HepG2 (cell line): ENCODE results near the gene NABP2. TPM values are rescaled to one million over a fixed set of nuclear protein-coding genes. Genes with fewer than 3 reads are reported as not detected.

Experiments
- ARNT ChIP-seq: fragments of 450-650 bp; IDR thresholded peaks from 2 replicates; pipeline ENCODE4 v1.6.1; 2017
- DNMT3B ChIP-seq: conservative IDR thresholded peaks from 2 replicates; pipeline ENCODE4 v1.6.1; 2016; ENCODE audit warnings: missing biosample characterization, control low read depth
- HDAC1 ChIP-seq: sonication (generic); formaldehyde crosslinking; IDR thresholded peaks from 2 replicates; pipeline ENCODE4 v1.5.1; 2020; ENCODE audit warnings: mild to moderate bottlenecking, missing genetic modification reagents
- HOXD1 ChIP-seq: sonication (generic); formaldehyde crosslinking; IDR thresholded peaks from 2 replicates; pipeline ENCODE4 v1.5.0; 2020; ENCODE audit warnings: missing genetic modification reagents
- KLF12 ChIP-seq: sonication (generic); formaldehyde crosslinking; IDR thresholded peaks from 2 replicates; pipeline ENCODE4 v1.4.0; 2020; ENCODE audit warnings: missing genetic modification reagents, borderline replicate concordance
- MLXIP ChIP-seq: sonication (generic); formaldehyde crosslinking; IDR thresholded peaks from 2 replicates; pipeline ENCODE4 v1.9.0; 2021; ENCODE audit warnings: missing genetic modification reagents, borderline replicate concordance
- NONO ChIP-seq, 2 experiments: fragments of 450-650 bp in 1 of 2; sonication (generic) in 1 of 2; formaldehyde crosslinking in 1 of 2; IDR thresholded peaks in 1 of 2; conservative IDR thresholded peaks in 1 of 2; 2 replicates each; pipeline versions ENCODE4 v1.6.1 to v1.8.0; 2017 to 2022; ENCODE audit warnings: mild to moderate bottlenecking in 1 of 2, missing genetic modification reagents in 1 of 2, moderate library complexity in 1 of 2
- RCOR2 ChIP-seq: IDR thresholded peaks from 2 replicates; pipeline ENCODE4 v1.6.1; 2016; ENCODE audit warnings: missing biosample characterization, missing genetic modification reagents
- RFXANK ChIP-seq: IDR thresholded peaks from 2 replicates; pipeline ENCODE4 v1.6.1; 2016
- SMARCE1 ChIP-seq: fragments of 450-650 bp; IDR thresholded peaks from 2 replicates; pipeline ENCODE4 v1.6.1; 2017; ENCODE audit warnings: borderline replicate concordance
- SNAI1 ChIP-seq: sonication (generic); formaldehyde crosslinking; IDR thresholded peaks from 2 replicates; pipeline ENCODE4 v1.5.0; 2020; ENCODE audit warnings: mild to moderate bottlenecking, missing genetic modification reagents, borderline replicate concordance
- SP1 ChIP-seq, 2 experiments: fragments of 450-650 bp in 1 of 2; sonication (generic) in 1 of 2; formaldehyde crosslinking in 1 of 2; IDR thresholded peaks; 2 replicates each; pipeline versions ENCODE4 v1.4.0 to v1.6.1; 2016 to 2020; ENCODE audit warnings: missing genetic modification reagents in 1 of 2
- TCF7 ChIP-seq: sonication (generic); IDR thresholded peaks from 2 replicates; pipeline ENCODE4 v1.6.1; 2016; ENCODE audit warnings: antibody characterized with exemption, low read depth
- ZBTB42 ChIP-seq: sonication (generic); formaldehyde crosslinking; IDR thresholded peaks from 2 replicates; pipeline ENCODE4 v1.5.0; 2020; ENCODE audit warnings: mild to moderate bottlenecking, missing genetic modification reagents
- ZBTB7B ChIP-seq: sonication (generic); formaldehyde crosslinking; IDR thresholded peaks from 2 replicates; pipeline ENCODE4 v1.4.0; 2020; ENCODE audit warnings: missing genetic modification reagents
- ZHX1 ChIP-seq: sonication (generic); formaldehyde crosslinking; IDR thresholded peaks from 2 replicates; pipeline ENCODE4 v1.8.1; 2022; ENCODE audit warnings: low read depth, mild to moderate bottlenecking, missing genetic modification reagents
- ZKSCAN8 ChIP-seq: IDR thresholded peaks from 2 replicates; pipeline ENCODE4 v1.6.1; 2016; ENCODE audit warnings: borderline replicate concordance, missing genetic modification reagents, missing compliant biosample characterization
- ZNF446 ChIP-seq: sonication (generic); formaldehyde crosslinking; IDR thresholded peaks from 2 replicates; pipeline ENCODE4 v1.5.0; 2020; ENCODE audit warnings: mild to moderate bottlenecking, missing genetic modification reagents
- ZNF790 ChIP-seq: sonication (generic); formaldehyde crosslinking; IDR thresholded peaks from 2 replicates; pipeline ENCODE4 v1.8.0; 2022; ENCODE audit warnings: missing genetic modification reagents, mild to moderate bottlenecking, borderline replicate concordance
- ZSCAN12 ChIP-seq: sonication (generic); formaldehyde crosslinking; IDR thresholded peaks from 2 replicates; pipeline ENCODE4 v1.9.0; 2021; ENCODE audit warnings: mild to moderate bottlenecking, missing genetic modification reagents
- ZSCAN21 ChIP-seq: sonication (generic); formaldehyde crosslinking; IDR thresholded peaks from 2 replicates; pipeline ENCODE4 v1.8.0; 2022; ENCODE audit warnings: mild to moderate bottlenecking, missing genetic modification reagents, moderate library complexity, borderline replicate concordance
- polyA plus RNA-seq, 8 experiments: library from polyadenylated mRNA; depleted of rRNA in 3 of 8; stranded (reverse) in 7 of 8; unstranded in 1 of 8; fragments of >200 nt; fragmentation: Illumina TruSeq in 4 of 8; extraction: Trizol in 4 of 8; gene quantifications; 2 replicates each; pipeline versions ENCODE4 v1.2.1 to v1.2.3, GENCODE V29; 2011 to 2016; ENCODE audit warnings: low read depth in 4 of 8, missing spikeins in 1 of 8, mixed read lengths in 1 of 8; ENCODE audit not compliant: insufficient read depth in 1 of 8
- total RNA-seq, 5 experiments: library from RNA; depleted of rRNA; stranded (reverse); fragments of >200 nt; fragmentation: Illumina TruSeq; extraction: Trizol; gene quantifications; 2 replicates each; pipeline ENCODE4 v1.2.3, GENCODE V29; 2016; ENCODE audit warnings: low read depth in 1 of 5
- TF ChIP-seq, protein P1 (sequence below): sonication (generic); formaldehyde crosslinking; IDR thresholded peaks from 2 replicates; pipeline ENCODE4 v1.8.0; 2022; ENCODE audit warnings: mild to moderate bottlenecking, missing genetic modification reagents, moderate library complexity
- TF ChIP-seq, protein P2 (sequence below): sonication (generic); formaldehyde crosslinking; IDR thresholded peaks from 2 replicates; pipeline ENCODE4 v1.5.0; 2020; ENCODE audit warnings: mild to moderate bottlenecking, missing genetic modification reagents

The NABP2 gene
- total and polyA plus RNA-seq, 2 of the 13 experiments (the other 11 are each of a cell fraction or from before 2014, with no cell fraction given) = 33.2 to 35.5 TPM

GRCh38 chr12:56230432-56231183, 6.5 kb downstream of the NABP2 start (continued):
- TF ChIP-seq, protein P1, sequence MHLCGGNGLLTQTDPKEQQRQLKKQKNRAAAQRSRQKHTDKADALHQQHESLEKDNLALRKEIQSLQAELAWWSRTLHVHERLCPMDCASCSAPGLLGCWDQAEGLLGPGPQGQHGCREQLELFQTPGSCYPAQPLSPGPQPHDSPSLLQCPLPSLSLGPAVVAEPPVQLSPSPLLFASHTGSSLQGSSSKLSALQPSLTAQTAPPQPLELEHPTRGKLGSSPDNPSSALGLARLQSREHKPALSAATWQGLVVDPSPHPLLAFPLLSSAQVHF (CRISPR knock-in tag) = no peak
- no peak for TF ChIP-seq SP1 (IDR thresholded peaks at IDR 0.05)
- peak; percentile 57; the same call in 1 of the 2 replicates for TF ChIP-seq SP1 (CRISPR knock-in tag; IDR thresholded peaks at IDR 0.05)
- TF ChIP-seq ZKSCAN8 (CRISPR knock-in tag) = no peak
- no peak for TF ChIP-seq RCOR2 (CRISPR knock-in tag)
- peak; percentile 45; the same call in 1 of the 2 replicates for TF ChIP-seq TCF7
- peak; percentile 48 for TF ChIP-seq HDAC1 (CRISPR knock-in tag)
- no peak for TF ChIP-seq HOXD1 (CRISPR knock-in tag)
- no peak for TF ChIP-seq SMARCE1
- TF ChIP-seq ZSCAN21 (CRISPR knock-in tag) = no peak; the same call in 1 of the 2 replicates
- TF ChIP-seq RFXANK (CRISPR knock-in tag) = no peak
- peak; percentile 46; the same call in 1 of the 2 replicates for TF ChIP-seq SNAI1 (CRISPR knock-in tag)
- TF ChIP-seq, protein P2, sequence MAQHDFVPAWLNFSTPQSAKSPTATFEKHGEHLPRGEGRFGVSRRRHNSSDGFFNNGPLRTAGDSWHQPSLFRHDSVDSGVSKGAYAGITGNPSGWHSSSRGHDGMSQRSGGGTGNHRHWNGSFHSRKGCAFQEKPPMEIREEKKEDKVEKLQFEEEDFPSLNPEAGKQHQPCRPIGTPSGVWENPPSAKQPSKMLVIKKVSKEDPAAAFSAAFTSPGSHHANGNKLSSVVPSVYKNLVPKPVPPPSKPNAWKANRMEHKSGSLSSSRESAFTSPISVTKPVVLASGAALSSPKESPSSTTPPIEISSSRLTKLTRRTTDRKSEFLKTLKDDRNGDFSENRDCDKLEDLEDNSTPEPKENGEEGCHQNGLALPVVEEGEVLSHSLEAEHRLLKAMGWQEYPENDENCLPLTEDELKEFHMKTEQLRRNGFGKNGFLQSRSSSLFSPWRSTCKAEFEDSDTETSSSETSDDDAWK = no peak
- no peak for TF ChIP-seq NONO (IDR thresholded peaks at IDR 0.05)
- 0 out of 2 replicates have a peak, but pooled peaks have one; percentile 32 for TF ChIP-seq NONO (CRISPR knock-in tag; conservative IDR thresholded peaks at IDR 0.05)
- no peak for TF ChIP-seq ZNF790 (CRISPR knock-in tag)
- no peak for TF ChIP-seq ZSCAN12 (CRISPR knock-in tag)
- no peak for TF ChIP-seq ZHX1 (CRISPR knock-in tag)
- TF ChIP-seq ZBTB42 (CRISPR knock-in tag) = no peak
- TF ChIP-seq DNMT3B = peak; percentile 48; the same call in 1 of the 2 replicates
- TF ChIP-seq ARNT = no peak
- peak; percentile 62; the same call in 1 of the 2 replicates for TF ChIP-seq ZBTB7B (CRISPR knock-in tag)
- TF ChIP-seq ZNF446 (CRISPR knock-in tag) = no peak
- no peak for TF ChIP-seq MLXIP (CRISPR knock-in tag)
- no peak; the same call in 1 of the 2 replicates for TF ChIP-seq KLF12 (CRISPR knock-in tag)
